OCI-LY3 (cell line): Measurements from ENCODE around the gene PPM1M.
A peak's percentile ranks its signal among the peaks of the same experiment; 100 is the strongest.

Experiments used
- H2AFZ ChIP-seq: fragments of 200-600, 300-600 bp; shearing (Covaris generic); 2 replicates; pipeline ENCODE4 v1.6.0; 2014; ENCODE audit warnings: antibody characterized with exemption, low read depth, low read length
- H3K27ac ChIP-seq: fragments of 200-600, 300-600 bp; sonication (generic); 2 replicates; pipeline ENCODE4 v1.5.1; 2014; ENCODE audit warnings: mild to moderate bottlenecking, low read length, moderate library complexity, mixed read lengths
- H3K27me3 ChIP-seq: fragments of 200-600, 300-600 bp; sonication (generic); 2 replicates; pipeline ENCODE4 v1.6.1; 2014; ENCODE audit warnings: low read depth, low read length, mixed read lengths
- H3K36me3 ChIP-seq: fragments of 200-600, 300-600 bp; sonication (generic); replicated peaks from 2 replicates; pipeline ENCODE3; 2014; ENCODE audit warnings: low read depth, low read length, mixed read lengths
- H3K4me1 ChIP-seq: fragments of 300-600, 200-600 bp; sonication (generic); 2 replicates; pipeline ENCODE4 v1.6.1; 2014; ENCODE audit warnings: low read length, mixed read lengths
- H3K4me2 ChIP-seq: fragments of 200-600, 300-600 bp; sonication (generic); 2 replicates; pipeline ENCODE4 v1.6.1; 2014; ENCODE audit warnings: low read length, mixed read lengths
- H3K4me3 ChIP-seq: fragments of 300-600, 200-600 bp; sonication (generic); 2 replicates; pipeline ENCODE4 v1.5.1; 2014; ENCODE audit warnings: antibody characterized with exemption, mild to moderate bottlenecking, low read length, moderate library complexity
- H3K79me2 ChIP-seq: fragments of 300-600, 200-600 bp; shearing (Covaris generic); 2 replicates; pipeline ENCODE4 v1.6.1; 2014; ENCODE audit warnings: mild to moderate bottlenecking, low read length, mixed read lengths
- H3K9ac ChIP-seq: fragments of 300-600, 200-600 bp; shearing (Covaris generic); 2 replicates; pipeline ENCODE4 v1.6.0; 2014; ENCODE audit warnings: mild to moderate bottlenecking, low read length, moderate library complexity
- H3K9me3 ChIP-seq: fragments of 200-600, 300-600 bp; shearing (Covaris generic); 2 replicates; pipeline ENCODE4 v1.6.1; 2014; ENCODE audit warnings: low read length, mixed read lengths; ENCODE audit not compliant: insufficient read depth
- H4K20me1 ChIP-seq: fragments of 200-600, 300-600 bp; sonication (generic); 2 replicates; pipeline ENCODE4 v1.6.1; 2016; ENCODE audit warnings: low read length, mixed read lengths; ENCODE audit not compliant: insufficient read depth
- EZH2phosphoT487 ChIP-seq: fragments of 200-600 bp; shearing (Covaris generic); IDR thresholded peaks from 2 replicates; pipeline ENCODE4 v1.6.1; 2018; ENCODE audit warnings: antibody characterized with exemption, mixed run types, low read depth
- TF ChIP-seq, protein P1 (sequence below): fragments of 200-600, 300-600 bp; sonication (generic); IDR thresholded peaks from 2 replicates; pipeline ENCODE4 v1.5.1; 2014; ENCODE audit warnings: antibody characterized with exemption, low read length, low read depth

The PPM1M gene

DNA sequence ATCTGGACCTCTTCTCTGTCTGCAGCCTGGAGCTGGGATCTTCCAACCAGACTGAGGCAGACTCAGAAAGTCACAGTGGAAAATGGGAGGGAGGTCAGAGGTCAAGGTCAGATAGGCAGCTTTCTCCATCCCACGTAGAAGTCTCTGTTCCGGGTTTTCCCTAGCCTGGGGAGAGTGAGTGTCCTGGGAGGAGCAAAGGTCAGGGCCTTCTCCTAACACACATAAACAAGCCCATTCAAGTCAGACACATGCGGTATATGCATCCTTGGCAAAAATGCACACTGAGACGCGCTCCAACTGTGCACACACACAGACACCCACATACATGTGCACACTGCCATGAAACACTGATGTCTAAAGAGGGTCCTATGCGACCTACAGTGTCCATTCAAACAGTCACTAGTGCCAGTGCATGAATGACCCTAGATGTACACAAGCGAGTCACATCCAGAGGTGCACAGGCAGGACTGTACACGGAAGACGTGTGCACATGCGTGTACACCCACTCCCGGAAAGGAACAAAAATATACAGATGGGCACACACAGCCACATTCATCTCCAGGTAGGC lies 7.3 kb upstream of the PPM1M start:
- Histone ChIP-seq H3K27ac (0 out of 2 replicates have a peak overlapping the region, but pooled peaks have one; percentile 24), H3K4me2 (peak overlapping the region; percentile 86), H4K20me1 (no peaks in the 10 kb centered on the region), H3K9me3 (no peaks in the 10 kb centered on the region), H3K79me2 (peaks cover 24% of the 10 kb centered on the region), H2AFZ (0 out of 2 replicates have a peak overlapping the region, but pooled peaks have one; percentile 18), H3K4me3 (peak overlapping the region; percentile 87), H3K9ac (peak overlapping the region; percentile 88), H3K27me3 (no peaks in the 10 kb centered on the region), H3K36me3 (peaks cover 7% of the 10 kb centered on the region), H3K4me1 (peaks cover 25% of the 10 kb centered on the region)
- TF ChIP-seq EZH2phosphoT487 = no peak
- TF ChIP-seq, protein P1, sequence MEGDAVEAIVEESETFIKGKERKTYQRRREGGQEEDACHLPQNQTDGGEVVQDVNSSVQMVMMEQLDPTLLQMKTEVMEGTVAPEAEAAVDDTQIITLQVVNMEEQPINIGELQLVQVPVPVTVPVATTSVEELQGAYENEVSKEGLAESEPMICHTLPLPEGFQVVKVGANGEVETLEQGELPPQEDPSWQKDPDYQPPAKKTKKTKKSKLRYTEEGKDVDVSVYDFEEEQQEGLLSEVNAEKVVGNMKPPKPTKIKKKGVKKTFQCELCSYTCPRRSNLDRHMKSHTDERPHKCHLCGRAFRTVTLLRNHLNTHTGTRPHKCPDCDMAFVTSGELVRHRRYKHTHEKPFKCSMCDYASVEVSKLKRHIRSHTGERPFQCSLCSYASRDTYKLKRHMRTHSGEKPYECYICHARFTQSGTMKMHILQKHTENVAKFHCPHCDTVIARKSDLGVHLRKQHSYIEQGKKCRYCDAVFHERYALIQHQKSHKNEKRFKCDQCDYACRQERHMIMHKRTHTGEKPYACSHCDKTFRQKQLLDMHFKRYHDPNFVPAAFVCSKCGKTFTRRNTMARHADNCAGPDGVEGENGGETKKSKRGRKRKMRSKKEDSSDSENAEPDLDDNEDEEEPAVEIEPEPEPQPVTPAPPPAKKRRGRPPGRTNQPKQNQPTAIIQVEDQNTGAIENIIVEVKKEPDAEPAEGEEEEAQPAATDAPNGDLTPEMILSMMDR = no peak

DNA sequence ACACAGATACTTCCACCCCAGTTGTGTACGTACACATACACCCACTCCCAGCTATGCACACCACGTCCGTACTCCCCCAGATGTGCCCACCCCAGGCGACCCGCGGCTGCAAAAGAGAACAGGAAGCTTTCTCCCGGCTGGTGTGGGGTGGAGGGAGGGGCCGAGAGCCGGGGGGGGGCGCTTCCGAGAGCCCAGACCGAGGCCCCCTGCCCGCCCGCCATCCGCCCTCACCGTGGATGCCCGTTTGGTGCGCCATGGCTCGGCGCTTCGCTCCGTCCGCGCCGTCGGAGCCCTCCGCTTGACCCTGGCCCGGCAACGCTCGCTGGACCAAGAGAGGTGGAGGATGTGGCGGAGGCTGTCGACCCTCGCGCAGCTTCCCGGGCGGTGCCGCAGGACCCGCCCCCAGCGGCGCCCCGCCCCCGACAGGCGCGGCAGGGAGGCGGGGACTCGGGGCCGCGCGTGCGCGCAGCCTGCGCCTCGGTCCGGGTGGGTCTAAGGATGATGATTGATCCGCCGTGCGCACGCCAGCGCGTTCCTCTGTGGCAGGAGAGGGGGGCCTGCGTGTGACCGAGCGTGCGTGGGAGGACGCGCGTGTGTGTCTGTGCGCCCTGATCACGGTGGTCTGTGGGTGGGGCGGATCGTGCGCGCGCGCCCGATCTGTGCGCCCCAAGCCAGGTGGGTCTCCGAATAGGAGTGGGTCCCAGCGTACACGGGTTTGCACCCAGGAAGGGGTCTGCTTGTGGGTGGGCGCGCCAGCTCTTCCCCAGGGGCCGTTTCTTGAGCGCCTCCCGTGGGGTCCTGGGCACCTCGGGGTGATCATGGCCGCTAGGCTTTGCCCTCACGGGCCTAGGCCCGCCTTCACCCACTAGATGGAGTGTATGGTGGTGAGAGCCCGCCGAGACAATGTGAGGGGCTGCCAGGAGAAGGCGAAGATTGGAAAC lies 6.5 kb upstream of the PPM1M start, which contains the start of gene TWF2:
TSS of gene TWF2 (minus strand) at position 398 of the 941 bp plus-strand sequence. CDS start at position 256, 142 bp downstream.
- no peaks in the 10 kb centered on the region for H4K20me1 ChIP-seq
- peaks cover 33% of the 10 kb centered on the region for H3K4me1 ChIP-seq
- H3K36me3 ChIP-seq = peaks cover 7% of the 10 kb centered on the region
- H3K27ac ChIP-seq = peak within 1 kb of the TSS; percentile 62
- peak within 1 kb of the TSS; percentile 87 for H3K4me3 ChIP-seq
- peak within 1 kb of the TSS; percentile 84 for H2AFZ ChIP-seq
- TF ChIP-seq EZH2phosphoT487 = no peak
- TF ChIP-seq, protein P1 = peak; percentile 57
- H3K9me3 ChIP-seq = 0 out of 2 replicates have a peak, but pooled peaks cover 4% of the 10 kb centered on the region
- peak within 1 kb of the TSS; percentile 88 for H3K9ac ChIP-seq
- peak within 1 kb of the TSS; percentile 86 for H3K4me2 ChIP-seq
- H3K79me2 ChIP-seq = peaks cover 24% of the 10 kb centered on the region
- no peaks in the 10 kb centered on the region for H3K27me3 ChIP-seq

DNA sequence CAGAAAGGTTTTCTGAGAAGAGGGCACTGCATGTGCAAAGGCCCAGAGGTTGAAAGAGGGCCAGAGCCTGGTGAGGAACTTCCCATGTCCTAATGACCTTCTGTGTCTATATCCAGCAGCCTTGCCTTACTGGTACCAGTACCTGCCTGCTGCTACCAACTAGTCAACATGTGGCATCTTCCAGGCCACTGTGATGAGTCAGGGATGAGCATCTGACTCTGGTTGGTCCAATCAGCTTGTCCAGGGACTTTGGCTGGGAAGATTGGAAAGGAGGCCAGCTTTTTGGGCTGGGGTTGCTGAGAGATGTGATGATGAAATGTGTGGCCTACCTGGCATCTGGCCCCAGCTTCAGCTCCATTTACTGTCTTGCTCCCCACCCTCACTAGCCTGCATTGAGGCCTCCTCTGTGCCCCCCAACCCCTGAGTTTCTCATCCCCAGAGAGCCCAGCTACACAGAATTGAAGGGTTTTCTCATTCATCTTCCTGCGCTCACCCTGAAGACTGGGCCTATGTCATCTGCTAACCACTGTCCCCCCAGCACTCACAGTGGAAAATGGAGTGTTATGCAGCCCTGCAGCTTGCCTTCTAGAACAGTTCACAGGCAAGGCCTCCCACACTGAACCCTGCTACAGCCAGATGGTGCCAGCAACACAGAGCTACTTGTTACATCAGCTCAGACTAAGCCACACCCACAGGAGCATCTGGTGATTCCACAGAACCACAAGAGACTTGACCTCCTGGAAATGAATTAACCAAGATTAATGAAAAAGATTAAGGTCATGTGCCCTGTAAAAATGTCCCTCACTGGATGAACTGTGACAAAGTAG lies 5.3 kb upstream of the PPM1M start:
- peak overlapping the region; percentile 77 for H3K4me2 ChIP-seq
- peaks cover 7% of the 10 kb centered on the region for H3K36me3 ChIP-seq
- no peaks in the 10 kb centered on the region for H3K27me3 ChIP-seq
- peak overlapping the region; percentile 87 for H3K4me3 ChIP-seq
- peak overlapping the region; percentile 57 for H3K27ac ChIP-seq
- H3K9me3 ChIP-seq = 0 out of 2 replicates have a peak, but pooled peaks cover 4% of the 10 kb centered on the region
- no peaks in the 10 kb centered on the region for H4K20me1 ChIP-seq
- H3K9ac ChIP-seq = peak overlapping the region; percentile 88
- H2AFZ ChIP-seq = no peak overlapping the region
- TF ChIP-seq EZH2phosphoT487 = no peak
- TF ChIP-seq, protein P1 = peak; percentile 29; the same call in 1 of the 2 replicates
- peaks cover 45% of the 10 kb centered on the region for H3K4me1 ChIP-seq
- H3K79me2 ChIP-seq = peaks cover 24% of the 10 kb centered on the region
